Ascending aorta (tissue), 2 donors: Measurements from ENCODE around the gene IL4I1. TPM values are rescaled to one million over a fixed set of nuclear protein-coding genes. Genes with fewer than 3 reads are reported as not detected.
A peak's percentile ranks its signal among the peaks of the same experiment; 100 is the strongest.

Experiments
- DNase-seq, 2 donors: peaks; one replicate each; pipeline ENCODE4 v3.0.0-alpha.2; 2019; ENCODE audit warnings: low spot score in 2 of 2
- H3K27ac ChIP-seq, 2 donors: fragments of 200-600 bp; sonication (generic); one replicate each; pipeline ENCODE4 v1.5.1; 2016 to 2017; ENCODE audit warnings: mild to moderate bottlenecking in 1 of 2
- H3K27me3 ChIP-seq: fragments of 200-600 bp; sonication (generic); one replicate; pipeline ENCODE4 v1.5.1; 2017
- H3K36me3 ChIP-seq, 2 donors: fragments of 200-600 bp; sonication (generic); one replicate each; pipeline ENCODE4 v1.5.1; 2016
- H3K4me1 ChIP-seq, 2 donors: fragments of 200-600 bp; sonication (generic); one replicate each; pipeline ENCODE4 v1.5.1; 2016 to 2017; ENCODE audit warnings: mild to moderate bottlenecking in 1 of 2
- H3K4me3 ChIP-seq, 2 donors: fragments of 200-600 bp; sonication (generic); one replicate each; pipeline ENCODE4 v1.5.1; 2016 to 2017; ENCODE audit warnings: mild to moderate bottlenecking in 1 of 2
- H3K9me3 ChIP-seq, 2 donors: fragments of 200-600 bp; sonication (generic); one replicate each; pipeline ENCODE4 v1.5.1; 2016
- CTCF ChIP-seq, 3 experiments: fragments of 200-600 bp in 2 of 3; fragments of 450-650 bp in 1 of 3; sonication (generic) in 2 of 3; IDR thresholded peaks; one replicate each; pipeline ENCODE4 v1.5.1; 2016 to 2019; ENCODE audit warnings: antibody characterized with exemption in 3 of 3, mild to moderate bottlenecking in 1 of 3, moderate library complexity in 1 of 3
- intact Hi-C: fragments of 100-400 bp; cut with DNase I; formaldehyde crosslinking; loops from one replicate; pipeline ENCODE4 v1.15.1; 2023
- total RNA-seq: library from RNA; depleted of rRNA; stranded (reverse); fragments of >200 nt; gene quantifications from one replicate; pipeline ENCODE4 v1.1.0, GENCODE V29; 2016

The IL4I1 gene
- total RNA-seq, 1 donor from 2014 or later: 0.96 TPM

- intact Hi-C loops: loop anchor here (1.0 to 10.0 kb wide), 7 partner anchors 17 to 1216 kb away; partner anchors contain the start of genes DBP, FUZ, MED25 and PNKP
- Histone ChIP-seq H3K4me1 (peaks cover 4 to 10% of the 10 kb centered on the region in 2 donors), H3K27ac (peak within 1 kb of the TSS; percentile 99 to 100), H3K27me3 (no peaks in the 10 kb centered on the region), H3K36me3 (peaks cover 8 to 13% of the 10 kb centered on the region in 2 donors), H3K9me3 (no peaks in the 10 kb centered on the region), H3K4me3 (peak within 1 kb of the TSS; percentile 85 to 90)
- TF ChIP-seq CTCF (IDR thresholded peaks at IDR 0.05): peak in 1 of 3 experiments; percentile 4
- peak; percentile 51 to 96 for DNase-seq
These were observed 46.0 kb downstream of the IL4I1 start, which contains the start of gene PTOV1 for GRCh38 chr19:49850487-49851342. TSS of gene PTOV1 (plus strand) at chr19:49851159.

GRCh38 chr19:49850221-49850486, 46.5 kb downstream of the IL4I1 start:
- peak overlapping the region; percentile 99 to 100 for H3K27ac ChIP-seq
- peaks cover 8% of the 10 kb centered on the region in 2 donors for H3K36me3 ChIP-seq
- no peak for TF ChIP-seq CTCF (IDR thresholded peaks at IDR 0.05)
- DNase-seq: no peak
- peak overlapping the region; percentile 85 to 90 for H3K4me3 ChIP-seq
- H3K4me1 ChIP-seq: peaks cover 4 to 10% of the 10 kb centered on the region in 2 donors
- no peaks in the 10 kb centered on the region for H3K9me3 ChIP-seq
- no peaks in the 10 kb centered on the region for H3K27me3 ChIP-seq
- intact Hi-C loops: loop anchor here (1.0 to 10.0 kb wide), 6 partner anchors 32 to 1215 kb away; partner anchors contain the start of genes DBP, FUZ, MED25 and PRMT1

- intact Hi-C loops: loop anchor here (1.0 to 10.0 kb wide), 6 partner anchors 31 to 1215 kb away; partner anchors contain the start of genes DBP, FUZ, MED25 and PRMT1
- Histone ChIP-seq H3K36me3 (peaks cover 3 to 4% of the 10 kb centered on the region in 2 donors), H3K9me3 (no peaks in the 10 kb centered on the region), H3K27ac (peak overlapping the region; percentile 99 to 100), H3K4me3 (peak overlapping the region in 1 of 2 donors; percentile 90), H3K27me3 (no peaks in the 10 kb centered on the region), H3K4me1 (peaks cover 4 to 10% of the 10 kb centered on the region in 2 donors)
- TF ChIP-seq CTCF (IDR thresholded peaks at IDR 0.05): no peak
- DNase-seq: no peak
These were observed 47.1 kb downstream of the IL4I1 start for GRCh38 chr19:49849433-49850220.

GRCh38 chr19:49848938-49849337, 47.7 kb downstream of the IL4I1 start:
- intact Hi-C loops: no loop called here

More at GRCh38 chr19:49848938-49849337, 47.7 kb downstream of the IL4I1 start:
- no peak overlapping the region for H3K27ac ChIP-seq
- no peaks in the 10 kb centered on the region for H3K9me3 ChIP-seq
- no peak for DNase-seq
- H3K4me3 ChIP-seq: no peak overlapping the region
- no peaks in the 10 kb centered on the region for H3K27me3 ChIP-seq
- TF ChIP-seq CTCF (IDR thresholded peaks at IDR 0.05): no peak
- H3K4me1 ChIP-seq: peaks cover 4 to 10% of the 10 kb centered on the region in 2 donors
- no peaks in the 10 kb centered on the region for H3K36me3 ChIP-seq
